ENCODE measurements around the gene GFAP.

GRCh38 chr17:44935116-44935515, 19.8 kb upstream of the GFAP start:
- TF ChIP-seq CTCF (IDR thresholded peaks at IDR 0.05) = no peak
- TF ChIP-seq POLR2A (IDR thresholded peaks at IDR 0.05) = no peak
